WTC11 (cell line): Measurements from ENCODE around the gene LHX4. TPM values are rescaled to one million over a fixed set of nuclear protein-coding genes. Genes with fewer than 3 reads are reported as not detected.

Experiments used
- ATAC-seq: fragments of 200-7000 bp; cut with Tn5 transposase; 2 replicates; pipeline ENCODE4 v1.10.0; 2021; ENCODE audit warnings: mild to moderate bottlenecking, moderate library complexity
- CTCF ChIA-PET: fragments of 300-600 bp; sonication (Branson Sonifier 250); formaldehyde crosslinking; loops from one replicate; lab custom pipeline; 2021; ENCODE audit warnings: antibody characterized with exemption; lab: Charles Lee
- POLR2A ChIA-PET: fragments of 350-600 bp; sonication (Branson Sonifier 250); formaldehyde crosslinking; loops from one replicate; lab custom pipeline; 2021; ENCODE audit warnings: antibody characterized with exemption; lab: Charles Lee
- DNase-seq: peaks from one replicate; pipeline ENCODE4 v3.0.0; 2021; ENCODE audit warnings: low spot score
- H3K27ac Mint-ChIP-seq: 2 replicates; pipeline ENCODE4 v1.8.0; 2021; ENCODE audit warnings: mixed read lengths
- H3K27me3 Mint-ChIP-seq: 2 replicates; pipeline ENCODE4 v1.8.0; 2021; ENCODE audit warnings: low read depth, mild to moderate bottlenecking, moderate library complexity, mixed read lengths
- H3K36me3 Mint-ChIP-seq: 2 replicates; pipeline ENCODE4 v1.8.0; 2021; ENCODE audit warnings: mixed read lengths
- H3K4me1 Mint-ChIP-seq: 2 replicates; pipeline ENCODE4 v1.8.0; 2022; ENCODE audit warnings: mixed read lengths
- H3K4me3 Mint-ChIP-seq: 2 replicates; pipeline ENCODE4 v1.8.0; 2021; ENCODE audit warnings: mild to moderate bottlenecking, moderate library complexity, mixed read lengths
- H3K9me3 Mint-ChIP-seq: 2 replicates; pipeline ENCODE4 v1.8.0; 2021; ENCODE audit warnings: mixed read lengths
- AFF4 ChIP-seq: sonication (generic); formaldehyde crosslinking; IDR thresholded peaks from 2 replicates; pipeline ENCODE4 v1.8.1; 2023; ENCODE audit warnings: mild to moderate bottlenecking, missing genetic modification reagents, borderline replicate concordance
- ARID4B ChIP-seq: sonication (generic); formaldehyde crosslinking; IDR thresholded peaks from 2 replicates; pipeline ENCODE4 v1.8.0; 2023; ENCODE audit warnings: missing genetic modification reagents, mild to moderate bottlenecking, borderline replicate concordance
- ATF3 ChIP-seq: sonication (generic); formaldehyde crosslinking; conservative IDR thresholded peaks from 2 replicates; pipeline ENCODE4 v1.8.1; 2022; ENCODE audit warnings: mild to moderate bottlenecking, missing genetic modification reagents
- CREB1 ChIP-seq: sonication (generic); formaldehyde crosslinking; IDR thresholded peaks from 2 replicates; pipeline ENCODE4 v1.8.0; 2023; ENCODE audit warnings: mild to moderate bottlenecking, missing genetic modification reagents
- CREM ChIP-seq: sonication (generic); formaldehyde crosslinking; IDR thresholded peaks from 2 replicates; pipeline ENCODE4 v1.8.1; 2022; ENCODE audit warnings: mild to moderate bottlenecking, missing genetic modification reagents, moderate library complexity
- E2F4 ChIP-seq: sonication (generic); formaldehyde crosslinking; IDR thresholded peaks from 2 replicates; pipeline ENCODE4 v1.8.1; 2022; ENCODE audit warnings: low read depth, mild to moderate bottlenecking, moderate library complexity, missing genetic modification reagents, borderline replicate concordance
- ELF4 ChIP-seq: sonication (generic); formaldehyde crosslinking; IDR thresholded peaks from 2 replicates; pipeline ENCODE4 v1.8.1; 2022; ENCODE audit warnings: low read depth, mild to moderate bottlenecking, moderate library complexity, missing genetic modification reagents
- FOXJ3 ChIP-seq: sonication (generic); formaldehyde crosslinking; IDR thresholded peaks from 2 replicates; pipeline ENCODE4 v1.9.0; 2021; ENCODE audit warnings: missing genetic modification reagents, mild to moderate bottlenecking, borderline replicate concordance
- FOXK1 ChIP-seq: sonication (generic); formaldehyde crosslinking; IDR thresholded peaks from 2 replicates; pipeline ENCODE4 v1.8.0; 2022; ENCODE audit warnings: mild to moderate bottlenecking, moderate library complexity, missing genetic modification reagents
- JAZF1 ChIP-seq: fragments of 250-450 bp; sonication (Bioruptor Pico); IDR thresholded peaks from 2 replicates; pipeline ENCODE4 v1.9.0; 2021; ENCODE audit warnings: moderate library complexity, mild to moderate bottlenecking, inconsistent platforms
- KAT7 ChIP-seq: sonication (generic); formaldehyde crosslinking; IDR thresholded peaks from 2 replicates; pipeline ENCODE4 v1.8.1; 2023; ENCODE audit warnings: missing genetic modification reagents, mild to moderate bottlenecking, borderline replicate concordance
- NFYB ChIP-seq: sonication (generic); formaldehyde crosslinking; conservative IDR thresholded peaks from 2 replicates; pipeline ENCODE4 v1.8.0; 2022; ENCODE audit warnings: low read depth, missing genetic modification reagents
- OVOL2 ChIP-seq: fragments of 250-450 bp; sonication (Bioruptor Pico); IDR thresholded peaks from 2 replicates; pipeline ENCODE4 v1.9.0; 2021; ENCODE audit warnings: mild to moderate bottlenecking, borderline replicate concordance
- SMAD3 ChIP-seq: sonication (generic); formaldehyde crosslinking; IDR thresholded peaks from 2 replicates; pipeline ENCODE4 v1.8.0; 2022; ENCODE audit warnings: missing genetic modification reagents, mild to moderate bottlenecking, borderline replicate concordance
- SOX15 ChIP-seq: fragments of 250-450 bp; sonication (Bioruptor Pico); IDR thresholded peaks from 2 replicates; pipeline ENCODE4 v1.9.0; 2021; ENCODE audit warnings: mild to moderate bottlenecking
- TP53 ChIP-seq: sonication (generic); formaldehyde crosslinking; IDR thresholded peaks from 2 replicates; pipeline ENCODE4 v1.8.1; 2023; ENCODE audit warnings: mild to moderate bottlenecking, missing genetic modification reagents
- USF1 ChIP-seq: sonication (generic); formaldehyde crosslinking; IDR thresholded peaks from 2 replicates; pipeline ENCODE4 v1.8.0; 2022; ENCODE audit warnings: mild to moderate bottlenecking, missing genetic modification reagents
- USF2 ChIP-seq: sonication (generic); formaldehyde crosslinking; IDR thresholded peaks from 2 replicates; pipeline ENCODE4 v1.8.1; 2023; ENCODE audit warnings: mild to moderate bottlenecking, missing genetic modification reagents, moderate library complexity
- ZBTB21 ChIP-seq: sonication (generic); formaldehyde crosslinking; IDR thresholded peaks from 2 replicates; pipeline ENCODE4 v1.8.1; 2023; ENCODE audit warnings: mild to moderate bottlenecking, missing genetic modification reagents, borderline replicate concordance
- ZNF232 ChIP-seq: sonication (generic); formaldehyde crosslinking; IDR thresholded peaks from 2 replicates; pipeline ENCODE4 v1.8.0; 2022; ENCODE audit warnings: mild to moderate bottlenecking, missing genetic modification reagents
- ZNF396 ChIP-seq: fragments of 250-450 bp; sonication (Bioruptor Pico); IDR thresholded peaks from 2 replicates; pipeline ENCODE4 v1.8.0; 2021; ENCODE audit warnings: mild to moderate bottlenecking, moderate library complexity, borderline replicate concordance
- ZNF512 ChIP-seq: sonication (generic); formaldehyde crosslinking; IDR thresholded peaks from 2 replicates; pipeline ENCODE4 v1.8.1; 2022; ENCODE audit warnings: missing genetic modification reagents, borderline replicate concordance
- total RNA-seq: library from RNA; stranded (reverse); gene quantifications from 3 replicates; pipeline ENCODE4 v1.2.3, GENCODE V29; 2021

LHX4 gene
- total RNA-seq, 1 experiment from 2014 or later = 19.2 TPM

GRCh38 chr1:180208264-180208663, 21.8 kb upstream of the LHX4 start:
- DNase-seq = no peak
- no peaks in the 10 kb centered on the region for H3K36me3 Mint-ChIP-seq
- no peak overlapping the region for H3K27ac Mint-ChIP-seq
- peaks cover under 1% of the 10 kb centered on the region for H3K4me1 Mint-ChIP-seq
- H3K9me3 Mint-ChIP-seq = no peaks in the 10 kb centered on the region
- H3K27me3 Mint-ChIP-seq = no peaks in the 10 kb centered on the region; the same call in 1 of the 2 replicates
- TF ChIP-seq NFYB (CRISPR knock-in tag) (no peak), ZNF232 (no peak), ZNF396 (CRISPR knock-in tag) (no peak), ELF4 (no peak), CREM (CRISPR knock-in tag) (no peak), ATF3 (CRISPR knock-in tag) (no peak), SOX15 (CRISPR knock-in tag) (no peak), KAT7 (CRISPR knock-in tag) (no peak), USF1 (CRISPR knock-in tag) (no peak), TP53 (CRISPR knock-in tag) (no peak), E2F4 (CRISPR knock-in tag) (no peak), AFF4 (CRISPR knock-in tag) (no peak), ZBTB21 (CRISPR knock-in tag) (no peak), FOXK1 (no peak), FOXJ3 (CRISPR knock-in tag) (no peak), ZNF512 (CRISPR knock-in tag) (no peak), CREB1 (CRISPR knock-in tag) (no peak)
- TF ChIP-seq, all 79 proteins: peak for 0
- no peak for ATAC-seq
- no peak overlapping the region for H3K4me3 Mint-ChIP-seq
- CTCF ChIA-PET = no interaction called here
- POLR2A ChIA-PET = no interaction called here

- peaks cover 8% of the 10 kb centered on the region for H3K4me1 Mint-ChIP-seq
- no peaks in the 10 kb centered on the region for H3K9me3 Mint-ChIP-seq
- no peak for DNase-seq
- ChIA-PET POLR2A (interaction anchor here (0.7 kb wide), 1 partner anchor 12 kb away, joined by 3 read pairs; no protein-coding TSS in a partner anchor), CTCF (interaction anchor here (1.1 to 1.6 kb wide), 2 partner anchors 31 to 41 kb away, joined by 4 to 6 read pairs; no protein-coding TSS in a partner anchor)
- H3K4me3 Mint-ChIP-seq = no peak overlapping the region
- no peak for ATAC-seq
- no peak overlapping the region for H3K27ac Mint-ChIP-seq
- no peaks in the 10 kb centered on the region for H3K36me3 Mint-ChIP-seq
- no peaks in the 10 kb centered on the region; the same call in 1 of the 2 replicates for H3K27me3 Mint-ChIP-seq
- TF ChIP-seq KAT7 (CRISPR knock-in tag) = no peak
- no peak for TF ChIP-seq OVOL2 (CRISPR knock-in tag)
- no peak for TF ChIP-seq JAZF1 (CRISPR knock-in tag)
- TF ChIP-seq SMAD3 = no peak
- TF ChIP-seq USF2 = no peak
- no peak for TF ChIP-seq ARID4B
- no peak for TF ChIP-seq FOXK1
- TF ChIP-seq CREB1 (CRISPR knock-in tag) = no peak
Observed at GRCh38 chr1:180210008-180210620, 19.9 kb upstream of the LHX4 start.
